ENCODE data around the gene RAF1. TPM values are rescaled to one million over a fixed set of nuclear protein-coding genes. Genes with fewer than 3 reads are reported as not detected.
A peak's percentile ranks its signal among the peaks of the same experiment; 100 is the strongest.

The RAF1 gene
- total RNA-seq, 1 experiment from 2014 or later: 68.8 TPM

GRCh38 chr3:12687948-12688347 is 24.0 kb upstream of the RAF1 start:
- ChIA-PET POLR2A (no interaction called here), CTCF (no interaction called here)
- DNase-seq (ENCODE audit: low read depth, low spot score): no peak
- no peak overlapping the region for H3K27ac ChIP-seq (ENCODE audit: low read length)
- TF ChIP-seq TCF7L2 (IDR thresholded peaks at IDR 0.05; ENCODE audit: low read depth, low read length) (peak; percentile 69), POLR2AphosphoS5 (IDR thresholded peaks at IDR 0.05; ENCODE audit: low read depth, low read length) (no peak), CTCF (IDR thresholded peaks at IDR 0.05) (no peak), REST (IDR thresholded peaks at IDR 0.05; ENCODE audit: insufficient read depth in 1 of 2, low read depth in 2 of 2, low read length in 1 of 2) (no peak), SIN3A (IDR thresholded peaks at IDR 0.05; ENCODE audit: borderline replicate concordance, insufficient read depth, low read depth, low read length) (no peak)
- in situ Hi-C loops (cut with HindIII; ENCODE audit: low pct_unique_long_range_greater_than_20kb, low sequenced_read_pairs): no loop called here
- H3K36me3 ChIP-seq (ENCODE audit: control insufficient read depth, insufficient read depth, low read length): no peaks in the 10 kb centered on the region
- ATAC-seq: no peak
- BruUV-seq (replicated peaks): no TSS peak
- no peaks in the 10 kb centered on the region for H3K9me3 ChIP-seq (ENCODE audit: control insufficient read depth, insufficient read depth, low read depth, low read length)
- intact Hi-C loops (cut with micrococcal nuclease; ENCODE audit: unreplicated experiment): no loop called here
- no peaks in the 10 kb centered on the region for H3K4me1 ChIP-seq (ENCODE audit: control insufficient read depth, insufficient read depth, low read length)
- H3K4me3 ChIP-seq (ENCODE audit: low read depth in 2 of 2, low read length in 2 of 2): no peak overlapping the region
- no peaks in the 10 kb centered on the region for H3K27me3 ChIP-seq (ENCODE audit: control insufficient read depth, insufficient read depth, low read length)

- in situ Hi-C loops (cut with HindIII; ENCODE audit: low pct_unique_long_range_greater_than_20kb, low sequenced_read_pairs): no loop called here
- no TSS peak for BruUV-seq (replicated peaks)
These were observed 22.2 kb upstream of the RAF1 start for GRCh38 chr3:12686096-12686495.

More at GRCh38 chr3:12686096-12686495, 22.2 kb upstream of the RAF1 start:
- DNase-seq (ENCODE audit: low read depth, low spot score) (no peak), ATAC-seq (no peak)
- TF ChIP-seq REST (IDR thresholded peaks at IDR 0.05; ENCODE audit: insufficient read depth in 1 of 2, low read depth in 2 of 2, low read length in 1 of 2) (no peak), SIN3A (IDR thresholded peaks at IDR 0.05; ENCODE audit: borderline replicate concordance, insufficient read depth, low read depth, low read length) (no peak), CTCF (IDR thresholded peaks at IDR 0.05) (no peak), TCF7L2 (IDR thresholded peaks at IDR 0.05; ENCODE audit: low read depth, low read length) (no peak), POLR2AphosphoS5 (IDR thresholded peaks at IDR 0.05; ENCODE audit: low read depth, low read length) (no peak)
- intact Hi-C loops (cut with micrococcal nuclease; ENCODE audit: unreplicated experiment): no loop called here
- CTCF ChIA-PET: no interaction called here
- no peak overlapping the region for H3K27ac ChIP-seq (ENCODE audit: low read length)
- no peaks in the 10 kb centered on the region for H3K4me1 ChIP-seq (ENCODE audit: control insufficient read depth, insufficient read depth, low read length)
- no peaks in the 10 kb centered on the region for H3K9me3 ChIP-seq (ENCODE audit: control insufficient read depth, insufficient read depth, low read depth, low read length)
- H3K27me3 ChIP-seq (ENCODE audit: control insufficient read depth, insufficient read depth, low read length): no peaks in the 10 kb centered on the region
- POLR2A ChIA-PET: no interaction called here
- H3K36me3 ChIP-seq (ENCODE audit: control insufficient read depth, insufficient read depth, low read length): no peaks in the 10 kb centered on the region
- no peak overlapping the region for H3K4me3 ChIP-seq (ENCODE audit: low read depth in 2 of 2, low read length in 2 of 2)
